Endothelial cell of umbilical vein (primary cell): ENCODE data around the gene SLC9C2. TPM values are rescaled to one million over a fixed set of nuclear protein-coding genes. Genes with fewer than 3 reads are reported as not detected.

Source experiments
- BruUV-seq: library from RNA; stranded (reverse); fragments of 400-500 nt; replicated peaks from 2 replicates; lab custom pipeline; 2021; lab: Mats Ljungman, UMichigan
- CTCF ChIA-PET: fragments of 300-600, 350-600 bp; sonication (Branson Sonifier 250); formaldehyde crosslinking; loops from one replicate; lab custom pipeline; 2021; ENCODE audit warnings: antibody characterized with exemption, inconsistent platforms; lab: Charles Lee
- POLR2A ChIA-PET: fragments of 300-600, 350-600 bp; sonication (Branson Sonifier 250); formaldehyde crosslinking; loops from one replicate; lab custom pipeline; 2021; ENCODE audit warnings: antibody characterized with exemption, inconsistent platforms; lab: Charles Lee
- DNase-seq: peaks from one replicate; pipeline ENCODE4 v3.0.0-alpha.2; 2011; ENCODE audit warnings: low read depth, low spot score
- FAIRE-seq: peaks from 2 replicates; lab custom pipeline; 2011; peaks lifted over from hg19 to GRCh38; lab: Jason Lieb, UNC
- H2AFZ ChIP-seq: 2 replicates; pipeline ENCODE4 v1.6.0; 2012; ENCODE audit warnings: low read depth, low read length, control low read depth, inconsistent platforms
- H3K27ac ChIP-seq: 2 replicates; pipeline ENCODE4 v1.5.1; 2011; ENCODE audit warnings: low read depth, mild to moderate bottlenecking, control low read depth, low read length, moderate library complexity; ENCODE audit not compliant: insufficient read depth
- H3K27me3 ChIP-seq, 2 experiments: 2 replicates each; pipeline versions ENCODE4 v1.6.0 to v1.6.1; 2011; ENCODE audit warnings: low read length in 2 of 2, mixed read lengths in 1 of 2; ENCODE audit not compliant: control insufficient read depth in 2 of 2, insufficient read depth in 2 of 2
- H3K36me3 ChIP-seq, 2 experiments: 2 replicates in 1 of 2; 3 replicates in 1 of 2; pipeline ENCODE4 v1.5.1; 2011; ENCODE audit warnings: low read length in 2 of 2, mild to moderate bottlenecking in 1 of 2, moderate library complexity in 1 of 2; ENCODE audit not compliant: control insufficient read depth in 2 of 2, insufficient read depth in 2 of 2; ENCODE audit errors: extremely low read depth in 1 of 2
- H3K4me1 ChIP-seq: 3 replicates; pipeline ENCODE4 v1.5.1; 2011; ENCODE audit warnings: mild to moderate bottlenecking, low read length; ENCODE audit not compliant: control insufficient read depth, insufficient read depth; ENCODE audit errors: extremely low read depth
- H3K4me2 ChIP-seq: 2 replicates; pipeline ENCODE4 v1.6.1; 2011; ENCODE audit warnings: low read length, control low read depth, mixed read lengths; ENCODE audit not compliant: insufficient read depth
- H3K4me3 ChIP-seq, 3 experiments: fragments of 200-600 bp in 1 of 3; sonication (generic), shearing (Covaris generic) in 1 of 3; replicated peaks in 1 of 3; 2 replicates each; pipeline ENCODE4 v1.5.1; 2011 to 2016; ENCODE audit warnings: control low read depth in 3 of 3, low read length in 3 of 3, mild to moderate bottlenecking in 2 of 3, inconsistent platforms in 1 of 3, low read depth in 1 of 3, moderate library complexity in 1 of 3; ENCODE audit not compliant: insufficient read depth in 1 of 3
- H3K79me2 ChIP-seq: 2 replicates; pipeline ENCODE4 v1.6.0; 2012; ENCODE audit warnings: low read length, inconsistent platforms; ENCODE audit not compliant: control insufficient read depth, insufficient read depth
- H3K9ac ChIP-seq: replicated peaks from 2 replicates; pipeline ENCODE3; 2011; ENCODE audit warnings: low read length, control low read depth; ENCODE audit not compliant: insufficient read depth; ENCODE audit errors: extremely low read depth
- H3K9me1 ChIP-seq: replicated peaks from 3 replicates; pipeline ENCODE4 v1.6.0; 2011; ENCODE audit warnings: mild to moderate bottlenecking, low read length; ENCODE audit not compliant: control insufficient read depth, insufficient read depth; ENCODE audit errors: extremely low read depth
- H3K9me3 ChIP-seq: replicated peaks from 2 replicates; pipeline ENCODE4 v1.5.1; 2012; ENCODE audit warnings: low read length, inconsistent platforms; ENCODE audit not compliant: control insufficient read depth, insufficient read depth
- H4K20me1 ChIP-seq: replicated peaks from 2 replicates; pipeline ENCODE3; 2011; ENCODE audit warnings: mild to moderate bottlenecking, low read length; ENCODE audit not compliant: control insufficient read depth, insufficient read depth; ENCODE audit errors: extremely low read depth
- EZH2 ChIP-seq: IDR thresholded peaks from 2 replicates; pipeline ENCODE4 v1.6.1; 2012; ENCODE audit warnings: borderline replicate concordance, low read depth, mild to moderate bottlenecking, moderate library complexity, low read length, inconsistent platforms; ENCODE audit not compliant: severe bottlenecking
- FOS ChIP-seq: IDR thresholded peaks from 2 replicates; pipeline ENCODE4 v1.6.1; 2011; ENCODE audit warnings: mild to moderate bottlenecking, low read length, moderate library complexity, borderline replicate concordance; ENCODE audit not compliant: insufficient read depth
- GATA2 ChIP-seq: IDR thresholded peaks from 2 replicates; pipeline ENCODE4 v1.7.0; 2011; ENCODE audit warnings: low read depth, mild to moderate bottlenecking, moderate library complexity, mixed read lengths, low read length; ENCODE audit not compliant: insufficient read length, insufficient read depth
- JUN ChIP-seq: IDR thresholded peaks from 2 replicates; pipeline ENCODE4 v1.6.1; 2011; ENCODE audit warnings: borderline replicate concordance, low read depth; ENCODE audit not compliant: insufficient read length, insufficient read depth
- MYC ChIP-seq: IDR thresholded peaks from one replicate; pipeline ENCODE4 v1.6.1; 2011; ENCODE audit warnings: mild to moderate bottlenecking, low read depth, low read length
- POLR2A ChIP-seq: IDR thresholded peaks from 2 replicates; pipeline ENCODE4 v1.6.1; 2012; ENCODE audit warnings: low read depth, mild to moderate bottlenecking, control low read depth, low read length
- POLR2AphosphoS5 ChIP-seq: IDR thresholded peaks from 2 replicates; pipeline ENCODE4 v1.6.1; 2012; ENCODE audit warnings: low read depth, mild to moderate bottlenecking, control low read depth, low read length, moderate library complexity; ENCODE audit not compliant: insufficient read depth
- dilution Hi-C: fragments of 300-500 bp; cut with MboI; formaldehyde crosslinking; loops from one replicate; pipeline ENCODE4 v1.15.0; 2019; ENCODE audit warnings: low sequenced_read_pairs; ENCODE audit not compliant: extremely low pct_ligation_motif_present
- intact Hi-C: fragments of 100-400 bp; cut with micrococcal nuclease; formaldehyde crosslinking; loops from one replicate; pipeline ENCODE4 v1.10.0; 2022
- polyA plus RNA-seq, 4 experiments: library from polyadenylated mRNA; depleted of rRNA in 3 of 4; stranded (reverse) in 3 of 4; unstranded in 1 of 4; fragments of >200 nt; gene quantifications; 2 replicates each; pipeline versions ENCODE4 v1.2.1 to v1.2.3, GENCODE V29; 2011 to 2012; ENCODE audit warnings: missing spikeins in 1 of 4
- total RNA-seq: library from RNA; stranded (reverse); gene quantifications from 2 replicates; pipeline ENCODE4 v1.2.3, GENCODE V29; 2021
- TF ChIP-seq, protein P1 (sequence below), 2 donors: IDR thresholded peaks; 1 replicate in 1 of 2; 2 replicates in 1 of 2; pipeline ENCODE4 v1.5.1; 2011; ENCODE audit warnings: low read length in 2 of 2, mild to moderate bottlenecking in 2 of 2, moderate library complexity in 2 of 2, control low read depth in 1 of 2, inconsistent platforms in 1 of 2, low read depth in 1 of 2; ENCODE audit not compliant: insufficient read depth in 1 of 2; ENCODE audit errors: extremely low read depth in 1 of 2
- TF ChIP-seq, protein P2 (sequence below): IDR thresholded peaks from 2 replicates; pipeline ENCODE4 v1.6.1; 2011; ENCODE audit not compliant: insufficient read depth, insufficient read length

Gene SLC9C2
- total and polyA plus RNA-seq, 2 donors (not counting 3 experiments of a cell fraction or from before 2014, with no cell fraction given), result 0.15 TPM; not detected in 1

DNA sequence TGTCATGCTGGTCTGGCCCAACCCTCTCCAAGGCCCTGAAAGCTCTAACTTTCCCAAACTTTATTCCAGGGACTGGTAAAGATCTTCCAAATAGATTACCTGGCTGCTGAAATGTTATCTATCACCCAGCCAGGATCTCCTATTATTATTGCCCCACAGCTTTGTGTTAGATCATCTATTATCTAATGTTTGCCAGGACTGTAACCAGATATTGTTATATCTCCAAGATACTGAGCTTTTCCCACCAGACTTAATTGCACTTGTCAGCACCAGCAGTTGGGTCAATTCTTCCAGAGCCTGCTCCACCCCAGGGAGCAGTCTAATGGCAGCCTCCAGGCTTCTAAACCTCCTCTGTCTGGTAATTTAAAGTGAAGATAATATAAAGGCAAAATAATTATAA, 66.6 kb downstream of the SLC9C2 start:
- no TSS peak for BruUV-seq
- Histone ChIP-seq H3K79me2 (no peaks in the 10 kb centered on the region), H3K4me1 (no peaks in the 10 kb centered on the region), H4K20me1 (no peaks in the 10 kb centered on the region), H3K9me3 (no peaks in the 10 kb centered on the region), H3K4me3 (no peak overlapping the region), H3K36me3 (no peaks in the 10 kb centered on the region), H3K9me1 (no peaks in the 10 kb centered on the region), H2AFZ (no peak overlapping the region), H3K9ac (no peak overlapping the region), H3K4me2 (no peak overlapping the region), H3K27ac (no peak overlapping the region), H3K27me3 (peaks cover 0 to 2% of the 10 kb centered on the region in 2 experiments)
- CTCF ChIA-PET, result interaction anchor here (1.4 kb wide), 1 partner anchor 18 kb away, joined by 3 read pairs; no protein-coding TSS in a partner anchor
- intact Hi-C loops, result no loop called here
- no peak for TF ChIP-seq MYC
- TF ChIP-seq EZH2, result no peak
- no peak for TF ChIP-seq JUN
- no peak for TF ChIP-seq POLR2A
- TF ChIP-seq, protein P1, sequence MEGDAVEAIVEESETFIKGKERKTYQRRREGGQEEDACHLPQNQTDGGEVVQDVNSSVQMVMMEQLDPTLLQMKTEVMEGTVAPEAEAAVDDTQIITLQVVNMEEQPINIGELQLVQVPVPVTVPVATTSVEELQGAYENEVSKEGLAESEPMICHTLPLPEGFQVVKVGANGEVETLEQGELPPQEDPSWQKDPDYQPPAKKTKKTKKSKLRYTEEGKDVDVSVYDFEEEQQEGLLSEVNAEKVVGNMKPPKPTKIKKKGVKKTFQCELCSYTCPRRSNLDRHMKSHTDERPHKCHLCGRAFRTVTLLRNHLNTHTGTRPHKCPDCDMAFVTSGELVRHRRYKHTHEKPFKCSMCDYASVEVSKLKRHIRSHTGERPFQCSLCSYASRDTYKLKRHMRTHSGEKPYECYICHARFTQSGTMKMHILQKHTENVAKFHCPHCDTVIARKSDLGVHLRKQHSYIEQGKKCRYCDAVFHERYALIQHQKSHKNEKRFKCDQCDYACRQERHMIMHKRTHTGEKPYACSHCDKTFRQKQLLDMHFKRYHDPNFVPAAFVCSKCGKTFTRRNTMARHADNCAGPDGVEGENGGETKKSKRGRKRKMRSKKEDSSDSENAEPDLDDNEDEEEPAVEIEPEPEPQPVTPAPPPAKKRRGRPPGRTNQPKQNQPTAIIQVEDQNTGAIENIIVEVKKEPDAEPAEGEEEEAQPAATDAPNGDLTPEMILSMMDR (IDR thresholded peaks at IDR 0.05; ENCODE audit: extremely low read depth in 1 of 2, insufficient read depth in 1 of 2, low read depth in 1 of 2, low read length in 2 of 2), result no peak
- TF ChIP-seq FOS, result no peak
- no peak for TF ChIP-seq POLR2AphosphoS5
- no peak for TF ChIP-seq GATA2
- TF ChIP-seq, protein P2, sequence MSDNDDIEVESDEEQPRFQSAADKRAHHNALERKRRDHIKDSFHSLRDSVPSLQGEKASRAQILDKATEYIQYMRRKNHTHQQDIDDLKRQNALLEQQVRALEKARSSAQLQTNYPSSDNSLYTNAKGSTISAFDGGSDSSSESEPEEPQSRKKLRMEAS, result no peak
- POLR2A ChIA-PET, result no interaction called here
- no peak for FAIRE-seq
- no peak for DNase-seq
- dilution Hi-C loops, result no loop called here
